Measurements from ENCODE around the gene CNTNAP1. TPM values are rescaled to one million over a fixed set of nuclear protein-coding genes. Genes with fewer than 3 reads are reported as not detected.

CNTNAP1 gene
- total RNA-seq, 1 donor from 2014 or later, result 21.3 TPM

DNA sequence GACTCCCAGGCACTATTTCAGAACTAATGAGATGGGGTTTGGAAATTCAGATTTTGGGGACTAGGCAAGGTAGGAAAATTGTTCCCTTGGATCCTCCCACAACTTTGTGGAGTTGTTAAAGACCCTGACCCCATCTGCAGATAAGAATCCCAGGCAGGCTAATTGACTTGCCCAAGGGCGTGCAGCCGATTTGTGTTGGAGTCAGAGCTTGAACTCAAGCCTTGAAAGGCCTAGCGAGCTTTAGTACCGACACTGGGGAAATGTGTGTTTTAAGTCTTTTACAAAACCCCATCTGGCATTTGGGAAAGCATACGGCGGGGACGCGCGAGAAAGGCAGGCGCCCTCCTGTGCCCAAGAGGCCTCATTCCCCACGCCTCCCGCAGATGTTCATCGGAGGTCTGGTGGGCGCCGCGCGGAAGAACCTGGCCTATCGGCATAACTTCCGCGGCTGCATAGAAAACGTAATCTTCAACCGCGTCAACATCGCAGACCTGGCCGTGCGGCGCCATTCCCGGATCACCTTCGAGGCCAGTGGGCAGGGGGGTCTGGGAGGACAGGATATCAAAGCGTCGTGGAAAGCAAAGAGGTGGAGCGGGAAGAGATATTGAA, 4.3 kb downstream of the CNTNAP1 start:
- Mint-ChIP-seq H3K9me3 (no peaks in the 10 kb centered on the region), H3K4me3 (no peak overlapping the region), H3K36me3 (ENCODE audit: low read depth) (peaks cover 5% of the 10 kb centered on the region), H3K27ac (no peak overlapping the region), H3K27me3 (peaks cover 5% of the 10 kb centered on the region), H3K4me1 (peaks cover 22% of the 10 kb centered on the region)
- no peak for DNase-seq
- ATAC-seq (ENCODE audit: low read depth), result no peak
- intact Hi-C loops (cut with micrococcal nuclease), result no loop called here
- ChIA-PET POLR2A (no interaction called here), CTCF (no interaction called here)
- TF ChIP-seq, protein P1, sequence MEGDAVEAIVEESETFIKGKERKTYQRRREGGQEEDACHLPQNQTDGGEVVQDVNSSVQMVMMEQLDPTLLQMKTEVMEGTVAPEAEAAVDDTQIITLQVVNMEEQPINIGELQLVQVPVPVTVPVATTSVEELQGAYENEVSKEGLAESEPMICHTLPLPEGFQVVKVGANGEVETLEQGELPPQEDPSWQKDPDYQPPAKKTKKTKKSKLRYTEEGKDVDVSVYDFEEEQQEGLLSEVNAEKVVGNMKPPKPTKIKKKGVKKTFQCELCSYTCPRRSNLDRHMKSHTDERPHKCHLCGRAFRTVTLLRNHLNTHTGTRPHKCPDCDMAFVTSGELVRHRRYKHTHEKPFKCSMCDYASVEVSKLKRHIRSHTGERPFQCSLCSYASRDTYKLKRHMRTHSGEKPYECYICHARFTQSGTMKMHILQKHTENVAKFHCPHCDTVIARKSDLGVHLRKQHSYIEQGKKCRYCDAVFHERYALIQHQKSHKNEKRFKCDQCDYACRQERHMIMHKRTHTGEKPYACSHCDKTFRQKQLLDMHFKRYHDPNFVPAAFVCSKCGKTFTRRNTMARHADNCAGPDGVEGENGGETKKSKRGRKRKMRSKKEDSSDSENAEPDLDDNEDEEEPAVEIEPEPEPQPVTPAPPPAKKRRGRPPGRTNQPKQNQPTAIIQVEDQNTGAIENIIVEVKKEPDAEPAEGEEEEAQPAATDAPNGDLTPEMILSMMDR (IDR thresholded peaks at IDR 0.05), result no peak

DNA sequence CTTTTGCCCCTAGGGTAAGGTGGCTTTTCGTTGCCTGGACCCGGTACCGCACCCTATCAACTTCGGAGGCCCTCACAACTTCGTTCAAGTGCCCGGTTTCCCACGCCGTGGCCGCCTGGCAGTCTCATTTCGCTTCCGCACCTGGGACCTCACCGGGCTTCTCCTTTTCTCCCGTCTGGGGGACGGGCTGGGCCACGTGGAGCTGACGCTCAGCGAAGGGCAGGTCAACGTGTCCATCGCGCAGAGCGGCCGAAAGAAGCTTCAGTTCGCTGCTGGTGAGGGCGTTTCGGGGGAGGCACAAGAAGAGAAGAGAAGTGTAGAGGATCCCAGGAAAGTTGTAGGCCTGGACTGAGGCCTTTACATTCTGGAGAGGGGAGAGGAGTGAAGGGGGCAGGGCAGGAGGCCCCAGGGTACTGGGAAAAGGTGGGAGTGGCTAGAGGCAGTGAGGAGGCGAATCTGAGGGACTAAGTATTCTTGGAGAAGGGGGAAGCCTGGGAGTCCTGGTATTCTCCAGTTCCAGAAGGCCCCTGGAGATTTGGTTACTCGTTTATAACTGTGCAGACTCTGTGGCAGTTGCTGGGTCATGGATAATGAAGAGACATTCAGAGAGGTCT, 5.5 kb downstream of the CNTNAP1 start:
- POLR2A ChIA-PET, result no interaction called here
- CTCF ChIA-PET, result no interaction called here
- H3K9me3 Mint-ChIP-seq, result no peaks in the 10 kb centered on the region
- H3K4me3 Mint-ChIP-seq, result no peak overlapping the region
- TF ChIP-seq, protein P1 (IDR thresholded peaks at IDR 0.05), result no peak
- DNase-seq (no peak), ATAC-seq (ENCODE audit: low read depth) (no peak)
- H3K27ac Mint-ChIP-seq, result no peak overlapping the region
- intact Hi-C loops (cut with micrococcal nuclease), result no loop called here
- H3K27me3 Mint-ChIP-seq, result no peaks in the 10 kb centered on the region
- H3K36me3 Mint-ChIP-seq (ENCODE audit: low read depth), result peaks cover 6% of the 10 kb centered on the region
- peaks cover 11% of the 10 kb centered on the region for H3K4me1 Mint-ChIP-seq

DNA sequence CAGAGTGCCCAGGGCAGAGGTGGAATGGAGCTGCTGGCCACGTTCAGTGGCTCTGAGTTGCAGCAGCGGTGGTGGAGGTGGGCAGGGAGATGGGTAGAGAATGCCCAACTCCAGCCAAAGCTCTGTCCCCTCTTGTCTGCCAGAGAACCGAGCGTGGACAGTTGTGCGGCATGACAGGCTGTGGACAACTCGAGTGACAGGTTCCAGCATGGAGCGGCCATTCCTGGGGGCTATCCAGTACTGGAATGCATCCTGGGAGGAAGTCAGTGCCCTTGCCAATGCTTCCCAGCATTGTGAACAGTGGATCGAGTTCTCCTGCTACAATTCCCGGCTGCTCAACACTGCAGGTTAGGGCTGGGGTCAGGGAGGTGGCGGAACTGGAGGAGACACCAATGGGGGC, 8.3 kb downstream of the CNTNAP1 start:
- H3K4me3 Mint-ChIP-seq, result no peak overlapping the region
- TF ChIP-seq, protein P1 (IDR thresholded peaks at IDR 0.05), result no peak
- ATAC-seq (ENCODE audit: low read depth), result no peak
- H3K4me1 Mint-ChIP-seq, result no peaks in the 10 kb centered on the region
- no peak for DNase-seq
- no peak overlapping the region for H3K27ac Mint-ChIP-seq
- no peaks in the 10 kb centered on the region for H3K27me3 Mint-ChIP-seq
- ChIA-PET CTCF (no interaction called here), POLR2A (interaction anchor here (0.6 kb wide), 1 partner anchor 715 kb away, joined by 3 read pairs; no protein-coding TSS in a partner anchor)
- no peaks in the 10 kb centered on the region for H3K9me3 Mint-ChIP-seq
- peaks cover 9% of the 10 kb centered on the region for H3K36me3 Mint-ChIP-seq (ENCODE audit: low read depth)
- intact Hi-C loops (cut with micrococcal nuclease), result no loop called here

DNA sequence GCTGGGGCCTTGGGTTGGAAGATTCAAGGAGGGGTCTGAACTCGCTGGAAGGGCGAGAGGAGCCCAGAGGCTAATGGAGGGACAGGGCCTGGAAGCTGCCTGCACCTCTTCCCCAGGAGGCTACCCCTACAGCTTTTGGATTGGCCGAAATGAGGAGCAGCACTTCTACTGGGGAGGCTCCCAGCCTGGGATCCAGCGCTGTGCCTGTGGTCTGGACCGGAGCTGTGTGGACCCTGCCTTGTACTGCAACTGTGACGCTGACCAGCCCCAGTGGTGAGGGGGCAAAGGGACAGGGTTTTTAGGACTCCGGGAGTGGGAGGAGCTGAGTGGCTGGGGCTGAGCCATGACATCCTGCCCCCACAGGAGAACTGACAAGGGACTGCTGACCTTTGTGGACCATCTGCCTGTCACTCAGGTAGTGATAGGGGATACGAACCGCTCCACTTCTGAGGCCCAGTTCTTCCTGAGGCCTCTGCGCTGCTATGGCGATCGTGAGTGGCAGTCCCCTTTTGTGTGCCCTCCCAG, 8.8 kb downstream of the CNTNAP1 start:
- H3K27me3 Mint-ChIP-seq, result no peaks in the 10 kb centered on the region
- intact Hi-C loops (cut with micrococcal nuclease), result no loop called here
- H3K4me3 Mint-ChIP-seq, result no peak overlapping the region
- DNase-seq (no peak), ATAC-seq (ENCODE audit: low read depth) (no peak)
- ChIA-PET CTCF (no interaction called here), POLR2A (no interaction called here)
- peaks cover 12% of the 10 kb centered on the region for H3K36me3 Mint-ChIP-seq (ENCODE audit: low read depth)
- TF ChIP-seq, protein P1 (IDR thresholded peaks at IDR 0.05), result no peak
- H3K27ac Mint-ChIP-seq, result no peak overlapping the region
- H3K4me1 Mint-ChIP-seq, result no peaks in the 10 kb centered on the region
- H3K9me3 Mint-ChIP-seq, result no peaks in the 10 kb centered on the region

DNA sequence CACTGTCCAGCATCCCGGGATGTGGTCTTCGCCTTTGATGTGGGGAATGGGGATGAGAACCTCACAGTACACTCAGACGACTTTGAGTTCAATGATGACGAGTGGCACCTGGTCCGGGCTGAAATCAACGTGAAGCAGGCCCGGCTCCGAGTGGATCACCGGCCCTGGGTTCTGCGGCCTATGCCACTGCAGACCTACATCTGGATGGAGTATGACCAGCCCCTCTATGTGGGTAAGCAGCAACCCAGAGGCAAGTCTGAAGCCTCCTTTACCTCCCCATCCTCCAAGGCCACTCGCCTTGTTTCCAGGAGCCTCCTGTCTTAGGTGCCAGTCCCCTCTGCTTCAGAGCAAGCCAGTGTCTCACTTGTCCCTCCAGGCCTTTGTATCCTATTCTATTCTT, 10.2 kb downstream of the CNTNAP1 start:
- no peak overlapping the region for H3K27ac Mint-ChIP-seq
- intact Hi-C loops (cut with micrococcal nuclease), result no loop called here
- DNase-seq (no peak), ATAC-seq (ENCODE audit: low read depth) (no peak)
- TF ChIP-seq, protein P1 (IDR thresholded peaks at IDR 0.05), result no peak
- POLR2A ChIA-PET, result interaction anchor here (0.6 to 1.0 kb wide), 2 partner anchors 12 to 30 kb away, joined by 3 to 9 read pairs; no protein-coding TSS in a partner anchor
- no peaks in the 10 kb centered on the region for H3K4me1 Mint-ChIP-seq
- H3K4me3 Mint-ChIP-seq, result no peak overlapping the region
- H3K9me3 Mint-ChIP-seq, result no peaks in the 10 kb centered on the region
- CTCF ChIA-PET, result no interaction called here
- no peaks in the 10 kb centered on the region for H3K27me3 Mint-ChIP-seq
- H3K36me3 Mint-ChIP-seq (ENCODE audit: low read depth), result peaks cover 15% of the 10 kb centered on the region
